ENCODE measurements around the gene COL18A1. TPM values are rescaled to one million over a fixed set of nuclear protein-coding genes. Genes with fewer than 3 reads are reported as not detected.

Gene COL18A1
- total RNA-seq, 1 experiment from 2014 or later: 0.11 TPM

- no peak overlapping the region for H2AFZ ChIP-seq (ENCODE audit: low read length)
- no peak overlapping the region for H3K4me3 ChIP-seq (ENCODE audit: low read length)
- H3K27ac ChIP-seq (ENCODE audit: low read length): no peak overlapping the region
- H4K20me1 ChIP-seq (ENCODE audit: insufficient read depth, low read depth, low read length): 0 out of 2 replicates have a peak, but pooled peaks cover 3% of the 10 kb centered on the region
- no peaks in the 10 kb centered on the region for H3K27me3 ChIP-seq (ENCODE audit: low read length)
- no peak for DNase-seq
- H3K9me2 ChIP-seq (replicated peaks; ENCODE audit: insufficient read depth, low read length): no peaks in the 10 kb centered on the region
- H3K4me1 ChIP-seq (ENCODE audit: low read length): no peaks in the 10 kb centered on the region
- no peak overlapping the region for H3K9ac ChIP-seq (ENCODE audit: low read length)
- no peak overlapping the region for H3K4me2 ChIP-seq (ENCODE audit: low read depth, low read length, poor library complexity, severe bottlenecking)
- H3K9me3 ChIP-seq (ENCODE audit: low read length): no peaks in the 10 kb centered on the region
- no peaks in the 10 kb centered on the region for H3K36me3 ChIP-seq (ENCODE audit: insufficient read depth, low read length)
- H3K79me2 ChIP-seq (ENCODE audit: low read length): no peaks in the 10 kb centered on the region
Measured at GRCh38 chr21:45463871-45464270, 58.9 kb downstream of the COL18A1 start.

GRCh38 chr21:45464309-45464708, 59.3 kb downstream of the COL18A1 start:
- Histone ChIP-seq H3K36me3 (ENCODE audit: insufficient read depth, low read length) (no peaks in the 10 kb centered on the region), H3K4me3 (ENCODE audit: low read length) (no peak overlapping the region), H3K79me2 (ENCODE audit: low read length) (no peaks in the 10 kb centered on the region), H3K9me3 (ENCODE audit: low read length) (no peaks in the 10 kb centered on the region), H2AFZ (ENCODE audit: low read length) (no peak overlapping the region), H3K4me1 (ENCODE audit: low read length) (no peaks in the 10 kb centered on the region), H3K9ac (ENCODE audit: low read length) (no peak overlapping the region), H3K27me3 (ENCODE audit: low read length) (no peaks in the 10 kb centered on the region), H3K9me2 (replicated peaks; ENCODE audit: insufficient read depth, low read length) (no peaks in the 10 kb centered on the region), H3K4me2 (ENCODE audit: low read depth, low read length, poor library complexity, severe bottlenecking) (no peak overlapping the region), H4K20me1 (ENCODE audit: insufficient read depth, low read depth, low read length) (0 out of 2 replicates have a peak, but pooled peaks cover 3% of the 10 kb centered on the region), H3K27ac (ENCODE audit: low read length) (no peak overlapping the region)
- DNase-seq: no peak

- no peaks in the 10 kb centered on the region for H4K20me1 ChIP-seq (ENCODE audit: insufficient read depth, low read depth, low read length)
- H3K27ac ChIP-seq (ENCODE audit: low read length): no peak overlapping the region
- H3K4me1 ChIP-seq (ENCODE audit: low read length): no peaks in the 10 kb centered on the region
Measured at GRCh38 chr21:45465105-45465504, 60.1 kb downstream of the COL18A1 start.

GRCh38 chr21:45465611-45466329, 60.8 kb downstream of the COL18A1 start:
- no peak for DNase-seq

More at GRCh38 chr21:45465105-45465504, 60.1 kb downstream of the COL18A1 start:
- Histone ChIP-seq H3K4me2 (ENCODE audit: low read depth, low read length, poor library complexity, severe bottlenecking) (no peak overlapping the region), H2AFZ (ENCODE audit: low read length) (no peak overlapping the region), H3K36me3 (ENCODE audit: insufficient read depth, low read length) (no peaks in the 10 kb centered on the region), H3K4me3 (ENCODE audit: low read length) (no peak overlapping the region), H3K9me2 (replicated peaks; ENCODE audit: insufficient read depth, low read length) (no peaks in the 10 kb centered on the region), H3K79me2 (ENCODE audit: low read length) (no peaks in the 10 kb centered on the region), H3K9me3 (ENCODE audit: low read length) (no peaks in the 10 kb centered on the region), H3K9ac (ENCODE audit: low read length) (no peak overlapping the region), H3K27me3 (ENCODE audit: low read length) (no peaks in the 10 kb centered on the region)
- DNase-seq: no peak

GRCh38 chr21:45466330-45467220, 61.6 kb downstream of the COL18A1 start:
- Histone ChIP-seq H3K9me2 (replicated peaks; ENCODE audit: insufficient read depth, low read length) (no peaks in the 10 kb centered on the region), H3K4me2 (ENCODE audit: low read depth, low read length, poor library complexity, severe bottlenecking) (no peak overlapping the region), H3K36me3 (ENCODE audit: insufficient read depth, low read length) (no peaks in the 10 kb centered on the region), H3K27ac (ENCODE audit: low read length) (no peak overlapping the region), H3K9ac (ENCODE audit: low read length) (no peak overlapping the region), H4K20me1 (ENCODE audit: insufficient read depth, low read depth, low read length) (no peaks in the 10 kb centered on the region), H3K4me1 (ENCODE audit: low read length) (no peaks in the 10 kb centered on the region), H3K9me3 (ENCODE audit: low read length) (no peaks in the 10 kb centered on the region), H2AFZ (ENCODE audit: low read length) (no peak overlapping the region), H3K79me2 (ENCODE audit: low read length) (no peaks in the 10 kb centered on the region), H3K27me3 (ENCODE audit: low read length) (no peaks in the 10 kb centered on the region), H3K4me3 (ENCODE audit: low read length) (no peak overlapping the region)
- DNase-seq: no peak

More at GRCh38 chr21:45465611-45466329, 60.8 kb downstream of the COL18A1 start:
- Histone ChIP-seq H3K4me3 (ENCODE audit: low read length) (no peak overlapping the region), H3K27me3 (ENCODE audit: low read length) (no peaks in the 10 kb centered on the region), H3K4me2 (ENCODE audit: low read depth, low read length, poor library complexity, severe bottlenecking) (no peak overlapping the region), H2AFZ (ENCODE audit: low read length) (no peak overlapping the region), H4K20me1 (ENCODE audit: insufficient read depth, low read depth, low read length) (no peaks in the 10 kb centered on the region), H3K36me3 (ENCODE audit: insufficient read depth, low read length) (no peaks in the 10 kb centered on the region), H3K4me1 (ENCODE audit: low read length) (no peaks in the 10 kb centered on the region), H3K27ac (ENCODE audit: low read length) (no peak overlapping the region), H3K9me3 (ENCODE audit: low read length) (no peaks in the 10 kb centered on the region), H3K79me2 (ENCODE audit: low read length) (no peaks in the 10 kb centered on the region), H3K9ac (ENCODE audit: low read length) (no peak overlapping the region), H3K9me2 (replicated peaks; ENCODE audit: insufficient read depth, low read length) (no peaks in the 10 kb centered on the region)

- Histone ChIP-seq H3K4me1 (ENCODE audit: low read length) (no peaks in the 10 kb centered on the region), H4K20me1 (ENCODE audit: insufficient read depth, low read depth, low read length) (no peaks in the 10 kb centered on the region), H3K9me3 (ENCODE audit: low read length) (no peaks in the 10 kb centered on the region), H3K4me3 (ENCODE audit: low read length) (no peak overlapping the region), H2AFZ (ENCODE audit: low read length) (no peak overlapping the region), H3K4me2 (ENCODE audit: low read depth, low read length, poor library complexity, severe bottlenecking) (no peak overlapping the region), H3K27ac (ENCODE audit: low read length) (no peak overlapping the region), H3K36me3 (ENCODE audit: insufficient read depth, low read length) (no peaks in the 10 kb centered on the region), H3K9ac (ENCODE audit: low read length) (no peak overlapping the region), H3K79me2 (ENCODE audit: low read length) (no peaks in the 10 kb centered on the region), H3K9me2 (replicated peaks; ENCODE audit: insufficient read depth, low read length) (no peaks in the 10 kb centered on the region), H3K27me3 (ENCODE audit: low read length) (no peaks in the 10 kb centered on the region)
- DNase-seq: no peak
Measured at GRCh38 chr21:45467221-45467779, 62.3 kb downstream of the COL18A1 start.

- Histone ChIP-seq H3K9me3 (ENCODE audit: low read length) (no peaks in the 10 kb centered on the region), H3K4me3 (ENCODE audit: low read length) (no peak overlapping the region), H3K27ac (ENCODE audit: low read length) (no peak overlapping the region), H3K36me3 (ENCODE audit: insufficient read depth, low read length) (no peaks in the 10 kb centered on the region), H3K4me2 (ENCODE audit: low read depth, low read length, poor library complexity, severe bottlenecking) (no peak overlapping the region), H4K20me1 (ENCODE audit: insufficient read depth, low read depth, low read length) (no peaks in the 10 kb centered on the region), H2AFZ (ENCODE audit: low read length) (no peak overlapping the region), H3K9me2 (replicated peaks; ENCODE audit: insufficient read depth, low read length) (no peaks in the 10 kb centered on the region), H3K4me1 (ENCODE audit: low read length) (no peaks in the 10 kb centered on the region), H3K79me2 (ENCODE audit: low read length) (no peaks in the 10 kb centered on the region), H3K9ac (ENCODE audit: low read length) (no peak overlapping the region), H3K27me3 (ENCODE audit: low read length) (no peaks in the 10 kb centered on the region)
- no peak for DNase-seq
Measured at GRCh38 chr21:45468051-45468970, 63.3 kb downstream of the COL18A1 start.
